Lower leg skin (tissue), 4 donors: ENCODE results near the gene SLC1A1. TPM values are rescaled to one million over a fixed set of nuclear protein-coding genes. Genes with fewer than 3 reads are reported as not detected.

Experiments
- DNase-seq, 2 donors: peaks; one replicate each; pipeline ENCODE4 v3.0.0-alpha.2; 2019; ENCODE audit warnings: low spot score in 2 of 2
- H3K4me3 ChIP-seq: fragments of 200-600 bp; sonication (generic); 2 replicates; pipeline ENCODE4 v1.5.1; 2017; ENCODE audit warnings: mild to moderate bottlenecking, low read depth; ENCODE audit not compliant: poor library complexity, severe bottlenecking
- CTCF ChIP-seq, 3 donors: fragments of 450-650 bp; IDR thresholded peaks; one replicate each; pipeline ENCODE4 v1.5.1; 2016; ENCODE audit warnings: antibody characterized with exemption in 3 of 3, mild to moderate bottlenecking in 3 of 3, moderate library complexity in 2 of 3
- POLR2A ChIP-seq, 2 donors: fragments of 450-650 bp; IDR thresholded peaks; one replicate each; pipeline ENCODE4 v1.6.1; 2016 to 2017; ENCODE audit warnings: antibody characterized with exemption in 2 of 2, mild to moderate bottlenecking in 1 of 2, moderate library complexity in 1 of 2
- WGBS, 2 donors: methylation state at CpG; one replicate each; pipeline ENCODE4 v1.1.5; 2018; 5-methylcytosine and 5-hydroxymethylcytosine counted together
- intact Hi-C: fragments of 100-400 bp; cut with DNase I; formaldehyde crosslinking; loops from one replicate; pipeline ENCODE4 v1.15.0; 2023; ENCODE audit warnings: low total_unique reads
- total RNA-seq, 4 donors: library from RNA; depleted of rRNA; stranded (reverse); fragments of >200 nt; gene quantifications; one replicate each; pipeline ENCODE4 v1.1.0, GENCODE V29; 2016

SLC1A1 gene
- total RNA-seq, 4 donors from 2014 or later: 1.1 to 2.2 (median 2.0) TPM

DNA sequence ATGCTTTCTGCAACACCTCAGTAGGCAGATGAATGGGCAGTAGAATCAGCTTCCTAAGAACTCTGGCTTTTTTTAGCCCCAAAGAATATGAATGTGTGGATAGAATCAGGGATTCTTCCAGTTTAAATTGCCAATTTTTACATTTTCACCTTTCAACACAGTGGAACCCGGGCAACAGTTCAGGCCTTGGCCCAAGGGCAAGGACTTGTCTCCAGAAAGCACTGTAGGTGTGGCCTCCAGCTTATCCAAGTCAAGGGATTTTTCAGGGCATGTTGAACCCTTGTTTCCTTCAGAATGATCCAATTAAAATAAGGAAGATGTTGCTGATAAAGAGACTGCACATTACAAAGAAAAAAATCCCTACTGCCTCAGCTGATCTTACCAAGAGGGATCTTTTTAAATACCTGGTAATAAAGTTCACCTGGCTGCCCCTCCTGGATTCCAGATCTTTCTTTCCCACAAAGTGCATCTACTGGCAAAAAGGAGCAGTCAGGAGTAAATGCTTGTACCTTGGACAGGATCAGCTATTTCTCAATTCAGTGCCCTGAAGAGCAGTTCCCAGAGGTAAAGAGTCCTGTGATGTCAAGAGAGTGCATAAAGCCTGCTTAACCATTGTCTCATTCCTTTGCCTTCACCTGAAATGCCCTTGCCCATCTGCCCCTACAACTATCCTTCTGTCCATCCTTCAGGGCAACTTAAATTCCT, 91.7 kb downstream of the SLC1A1 start:
- no peak for TF ChIP-seq CTCF (IDR thresholded peaks at IDR 0.05)
- no peak for TF ChIP-seq POLR2A (IDR thresholded peaks at IDR 0.05)
- no peak overlapping the region for H3K4me3 ChIP-seq
- DNase-seq: no peak
- intact Hi-C loops: loop anchor here (10.0 kb wide), 1 partner anchor 1513 kb away; no protein-coding TSS in a partner anchor
- 34 to 57% methylated on average over 1 of the region's 1 CpG for WGBS, 2 donors

- WGBS, 2 donors: 90 to 96% methylated on average over 11 to 12 of the region's 12 CpGs
- no peak for DNase-seq
- no peak overlapping the region for H3K4me3 ChIP-seq
- intact Hi-C loops: loop anchor here (10.0 kb wide), 1 partner anchor 1512 kb away; no protein-coding TSS in a partner anchor
- no peak for TF ChIP-seq POLR2A (IDR thresholded peaks at IDR 0.05)
These were observed 92.7 kb downstream of the SLC1A1 start for GRCh38 chr9:4583001-4583400.

DNA sequence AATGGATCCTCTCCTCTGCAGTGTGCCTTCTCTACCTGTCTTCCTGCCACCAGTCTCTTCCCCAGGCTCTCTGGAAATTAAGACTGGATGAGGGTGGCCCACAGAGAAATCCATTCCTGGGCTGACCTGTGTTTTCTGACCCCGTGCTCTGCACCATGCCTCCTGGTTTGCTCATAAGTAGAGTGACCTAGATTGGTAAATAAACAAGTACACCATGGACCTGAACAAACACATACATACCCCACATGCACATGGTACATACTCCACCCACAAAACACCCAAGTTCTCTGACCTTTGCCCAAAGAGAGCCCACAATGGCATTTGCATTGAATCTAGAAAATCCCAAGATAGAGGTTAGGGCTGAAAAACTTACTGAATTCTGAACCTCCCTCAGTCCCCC, 94.4 kb downstream of the SLC1A1 start:
- no peak for DNase-seq
- no peak overlapping the region for H3K4me3 ChIP-seq
- TF ChIP-seq POLR2A (IDR thresholded peaks at IDR 0.05) (no peak), CTCF (IDR thresholded peaks at IDR 0.05) (no peak)
- 100% methylated on average over 1 of the region's 1 CpG for WGBS, 2 donors
- intact Hi-C loops: loop anchor here (10.0 kb wide), 1 partner anchor 1510 kb away; no protein-coding TSS in a partner anchor

- no peak overlapping the region for H3K4me3 ChIP-seq
- intact Hi-C loops: loop anchor here (10.0 kb wide), 1 partner anchor 1510 kb away; no protein-coding TSS in a partner anchor
- DNase-seq: no peak
- 91 to 93% methylated on average over 5 of the region's 5 CpGs for WGBS, 2 donors
- TF ChIP-seq POLR2A (IDR thresholded peaks at IDR 0.05): no peak
- TF ChIP-seq CTCF (IDR thresholded peaks at IDR 0.05): no peak
These were observed 94.9 kb downstream of the SLC1A1 start for GRCh38 chr9:4585135-4585534.

- WGBS, 2 donors: 79 to 81% methylated on average over 2 of the region's 2 CpGs
- no peak for DNase-seq
- intact Hi-C loops: loop anchor here (10.0 kb wide), 1 partner anchor 1506 kb away; no protein-coding TSS in a partner anchor
- H3K4me3 ChIP-seq: no peak overlapping the region
- TF ChIP-seq POLR2A (IDR thresholded peaks at IDR 0.05) (no peak), CTCF (IDR thresholded peaks at IDR 0.05) (no peak)
These were observed 98.5 kb downstream of the SLC1A1 start for GRCh38 chr9:4588721-4589120.

DNA sequence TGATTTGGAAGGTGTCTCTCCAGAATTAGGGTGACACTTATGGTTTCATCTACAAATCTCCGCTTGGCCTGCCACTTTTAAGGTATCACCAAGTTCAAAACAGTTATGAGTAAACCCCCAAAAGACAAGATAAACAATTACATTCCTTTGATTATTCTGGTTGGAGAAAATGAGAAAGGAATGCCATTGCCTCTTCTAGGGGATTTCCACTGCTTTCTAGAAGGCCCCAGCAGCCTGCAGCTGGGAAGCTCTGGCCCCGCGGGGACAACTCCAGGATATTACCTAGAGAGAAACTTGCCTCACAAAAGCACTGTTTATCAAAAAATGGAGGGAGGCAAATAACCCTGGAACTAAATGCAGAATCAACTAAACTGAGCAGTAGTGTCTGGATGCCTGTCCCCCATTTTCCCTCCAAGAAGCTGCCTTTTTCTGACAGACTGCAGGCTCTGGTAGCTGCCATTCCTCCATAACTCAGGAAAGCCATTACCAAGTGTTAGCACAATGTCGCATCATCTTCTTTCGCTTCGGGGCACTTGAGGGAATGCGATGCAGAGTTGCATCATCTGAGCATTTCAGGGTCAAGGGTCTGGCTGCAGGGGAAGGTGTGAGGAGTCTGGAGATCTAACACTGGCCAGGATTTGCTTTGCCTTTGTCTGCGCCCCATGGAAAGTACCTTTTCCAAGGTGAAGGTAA, 100.3 kb downstream of the SLC1A1 start:
- DNase-seq: no peak
- 58 to 72% methylated on average over 8 of the region's 8 CpGs for WGBS, 2 donors
- H3K4me3 ChIP-seq: no peak overlapping the region
- intact Hi-C loops: no loop called here
- TF ChIP-seq CTCF (IDR thresholded peaks at IDR 0.05) (no peak), POLR2A (IDR thresholded peaks at IDR 0.05) (no peak)
